ENCODE results near the gene SMARCC1.

SMARCC1 gene

DNA sequence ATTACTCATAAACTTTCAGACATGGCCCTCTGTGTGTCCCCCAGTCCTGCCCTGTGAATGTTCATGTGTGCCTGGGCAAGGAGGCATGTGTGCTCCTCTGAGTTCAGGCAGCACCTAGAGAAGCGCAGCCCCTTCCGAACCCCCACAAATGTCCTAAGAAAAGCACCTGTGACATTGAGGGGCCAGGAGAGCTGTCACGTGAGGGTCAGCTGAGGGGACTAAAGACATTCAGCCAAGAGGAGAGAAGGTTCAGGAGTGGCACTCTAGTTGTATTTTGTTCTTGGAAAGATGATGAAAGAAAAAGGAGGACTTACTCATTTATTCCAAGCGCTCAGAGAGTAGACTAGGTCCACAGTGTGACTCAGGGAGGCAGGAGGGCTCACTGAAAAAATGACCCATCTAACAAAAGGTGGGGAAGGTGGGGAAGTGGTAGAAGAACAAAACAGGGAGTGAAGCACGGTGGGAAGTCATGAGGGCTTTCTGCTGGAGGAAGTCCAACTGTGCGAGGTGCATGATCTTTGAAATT is 240.0 kb downstream of the SMARCC1 start:
- DNase-seq (ENCODE audit: low read depth) = no peak

DNA sequence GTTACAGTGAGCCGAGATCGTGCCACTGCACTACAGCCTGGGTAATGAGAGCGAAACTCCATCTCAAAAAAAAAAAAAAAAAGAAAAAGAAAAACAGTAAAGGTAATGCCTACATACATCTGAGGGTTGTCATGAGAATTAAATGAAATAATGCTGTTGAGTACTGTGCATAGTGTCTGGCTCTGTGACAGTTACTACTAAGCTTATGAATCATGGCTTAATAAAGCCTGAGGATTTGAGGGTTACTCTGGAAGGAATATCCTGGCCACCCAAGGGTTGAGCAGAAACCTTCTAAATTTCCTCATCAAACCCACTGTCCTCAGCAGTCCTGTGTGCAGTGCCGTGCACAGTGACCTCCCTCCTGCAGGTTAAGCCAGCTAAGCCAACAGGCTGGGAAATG is 241.4 kb downstream of the SMARCC1 start:
- no peak for DNase-seq (ENCODE audit: low read depth)

DNA sequence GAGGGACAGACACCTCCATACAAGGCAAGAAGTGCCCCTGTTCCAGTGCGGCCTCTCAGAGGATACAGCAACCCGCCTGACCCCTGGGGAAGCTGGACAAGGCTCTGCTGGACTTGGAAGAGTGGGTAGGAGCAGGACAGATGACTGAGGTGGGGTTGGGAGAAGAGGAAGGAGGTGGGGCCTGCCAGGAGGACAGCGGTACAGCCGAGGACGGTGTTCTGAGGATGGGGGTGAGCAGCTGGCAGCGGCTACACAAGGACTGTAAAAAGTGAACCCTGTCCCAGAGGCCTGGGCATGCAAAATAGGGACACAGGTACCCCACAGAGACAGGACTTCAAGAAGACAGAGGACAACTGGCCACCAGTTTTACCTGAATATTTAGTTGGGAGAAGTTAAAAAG is 244.7 kb downstream of the SMARCC1 start:
- no peak for DNase-seq (ENCODE audit: low read depth)

DNA sequence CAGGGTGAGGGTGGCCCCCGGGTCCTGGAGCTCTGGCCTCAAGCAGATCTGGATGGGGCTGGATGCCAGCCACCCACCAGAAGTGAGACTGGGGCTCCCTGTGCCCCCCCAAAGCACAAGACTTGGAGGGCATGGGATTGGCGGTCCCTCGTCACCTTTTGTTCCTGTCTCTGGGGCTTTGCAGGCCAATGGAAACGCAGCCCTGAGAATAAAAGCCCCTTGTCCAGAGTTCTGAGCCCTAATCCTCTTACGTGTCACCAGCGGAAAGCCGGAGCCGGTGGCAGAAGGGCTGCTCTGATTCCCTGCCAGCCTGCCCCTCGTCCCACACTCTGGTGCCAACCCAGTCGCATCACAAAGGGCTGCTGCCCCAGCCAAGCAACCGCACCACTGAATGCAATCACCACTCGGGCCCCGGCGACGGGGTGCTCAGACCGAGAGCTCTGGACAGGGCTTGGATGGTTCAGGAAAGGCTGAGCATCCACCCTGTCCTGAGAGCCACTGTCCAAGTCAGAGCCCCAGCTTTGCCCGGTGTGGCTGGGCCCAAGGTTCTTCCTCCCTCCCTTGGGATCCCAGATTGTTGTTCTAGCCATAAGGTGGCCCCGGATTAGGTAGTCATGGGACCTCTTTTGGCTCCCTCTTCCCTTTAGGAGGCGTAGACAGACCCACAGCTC is 245.3 kb downstream of the SMARCC1 start:
- DNase-seq (ENCODE audit: low read depth) = no peak
